HG02623 (cell line): ENCODE results near the gene GALNT7.

ENCODE experiments used
- ATAC-seq: cut with Tn5 transposase; IDR thresholded peaks from one replicate; pipeline ENCODE4 v1.9.1; 2021; ENCODE audit warnings: moderate library complexity; ENCODE audit not compliant: unreplicated experiment

Gene GALNT7

GRCh38 chr4:173334085-173334890 is 165.7 kb downstream of the GALNT7 start, which contains the start of gene HMGB2:
Gene HMGB2 (minus strand): TSS chr4:173334358. CDS start chr4:173333649, 709 bp downstream.
- ATAC-seq, result peak; percentile 92

DNA sequence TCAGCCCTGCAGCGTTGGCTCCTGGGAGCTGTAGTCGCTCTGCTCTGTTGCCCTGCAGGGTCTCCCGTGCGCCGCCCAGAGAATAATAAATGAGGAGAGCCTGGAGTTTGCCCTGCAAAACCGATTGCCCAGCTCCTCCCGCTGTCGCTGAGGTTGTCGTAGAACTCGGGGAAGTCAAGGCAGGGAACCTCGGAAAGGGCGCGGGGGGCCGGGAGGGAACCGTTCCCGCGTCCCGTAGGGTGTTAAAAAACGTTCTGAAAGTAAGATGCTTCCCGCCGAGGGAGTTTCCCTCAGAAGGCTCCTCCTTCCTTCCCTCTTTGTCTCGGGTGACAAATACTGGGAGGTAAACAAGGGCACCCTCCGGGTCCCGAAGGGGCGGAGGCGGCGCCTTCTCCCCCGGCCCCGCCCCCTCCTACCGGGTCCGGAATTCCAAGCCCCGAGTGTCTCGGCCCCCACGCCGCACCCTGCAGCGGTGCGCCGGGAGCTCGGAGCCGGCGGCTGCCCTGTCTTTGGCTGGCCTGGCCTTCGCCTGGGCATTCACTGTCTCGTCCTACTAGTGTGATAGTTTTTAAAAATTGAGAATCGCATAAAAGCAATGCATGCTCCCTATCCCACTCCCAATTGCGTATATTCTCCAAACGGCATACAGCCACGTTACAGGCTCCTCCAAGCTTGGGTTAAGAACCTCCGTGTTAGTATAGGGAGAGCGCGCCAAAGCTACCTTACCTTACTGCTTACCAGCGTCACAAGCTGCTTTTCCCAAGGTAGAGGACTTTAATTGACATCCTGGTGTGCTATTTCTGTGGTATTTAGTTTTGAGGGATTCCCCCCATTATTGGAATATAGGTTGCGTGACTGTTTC is 166.5 kb downstream of the GALNT7 start:
- peak; percentile 25 for ATAC-seq

DNA sequence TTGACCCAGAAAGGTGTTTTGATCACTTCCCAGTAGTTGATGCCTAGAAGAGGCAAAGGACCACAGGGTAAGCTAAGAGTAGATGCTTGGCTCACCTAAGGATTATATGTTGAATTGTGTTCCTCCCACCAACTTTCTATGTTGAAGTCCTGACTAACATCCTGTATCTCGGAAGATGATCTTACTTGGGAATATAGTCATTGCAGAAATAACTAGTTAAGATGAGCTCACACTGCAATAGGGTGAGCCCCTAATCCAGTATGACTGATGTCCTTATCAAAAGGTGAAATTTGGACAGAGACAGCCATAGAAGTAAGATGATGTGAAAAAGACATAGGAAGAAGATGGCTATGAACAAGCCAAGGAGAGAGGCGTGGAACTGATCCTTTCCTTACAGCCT is 168.9 kb downstream of the GALNT7 start:
- ATAC-seq, result no peak

DNA sequence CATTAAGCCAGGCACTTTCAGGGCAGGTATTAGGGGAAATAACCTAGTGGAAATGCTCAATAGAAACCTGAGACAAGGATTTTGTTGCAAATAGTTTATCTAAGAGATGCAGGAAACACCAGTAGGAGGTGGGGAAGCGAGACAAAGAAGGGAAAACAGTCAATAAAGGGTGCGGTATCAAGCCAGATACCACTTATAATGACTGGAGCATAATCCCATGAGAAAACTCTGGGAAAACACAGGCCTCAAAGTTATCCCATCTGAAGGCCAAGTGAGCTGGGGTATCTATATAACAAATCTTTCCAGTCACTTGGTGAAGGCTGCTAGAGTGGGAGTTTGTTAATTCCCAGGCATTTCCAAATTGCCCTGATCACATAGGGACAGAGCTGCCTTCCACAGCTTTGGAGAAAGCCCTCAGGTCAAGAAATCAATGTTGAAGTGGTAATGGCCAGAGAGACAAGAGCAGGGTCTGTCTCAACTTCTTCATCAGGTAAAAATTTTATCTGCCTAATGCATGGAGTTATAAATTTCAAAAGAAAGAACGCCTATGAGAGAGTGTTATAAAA is 175.3 kb downstream of the GALNT7 start:
- no peak for ATAC-seq

DNA sequence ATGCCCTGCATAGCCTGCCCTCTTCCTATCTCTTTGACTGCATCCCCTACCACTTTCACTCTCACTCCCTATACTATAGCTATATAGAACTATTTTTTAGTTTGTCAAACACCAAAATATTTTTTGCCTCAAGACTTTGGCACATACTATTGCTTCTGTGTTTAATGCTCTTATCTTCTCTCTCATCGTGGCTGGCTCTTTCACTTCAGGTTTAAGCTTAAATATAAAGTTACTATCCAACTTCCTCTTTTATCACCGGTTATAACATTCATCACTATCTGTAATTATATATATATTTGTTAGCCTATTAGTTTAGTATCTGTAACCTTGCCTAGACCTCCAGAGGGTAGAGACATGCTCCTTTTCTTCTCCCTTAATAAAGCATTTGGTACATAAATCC is 177.0 kb downstream of the GALNT7 start:
- ATAC-seq, result no peak

- no peak for ATAC-seq
Observed at GRCh38 chr4:173346074-173346473, 177.5 kb downstream of the GALNT7 start.

GRCh38 chr4:173347467-173347866 is 178.9 kb downstream of the GALNT7 start:
- no peak for ATAC-seq

GRCh38 chr4:173357939-173358338 is 189.3 kb downstream of the GALNT7 start:
- ATAC-seq, result no peak

DNA sequence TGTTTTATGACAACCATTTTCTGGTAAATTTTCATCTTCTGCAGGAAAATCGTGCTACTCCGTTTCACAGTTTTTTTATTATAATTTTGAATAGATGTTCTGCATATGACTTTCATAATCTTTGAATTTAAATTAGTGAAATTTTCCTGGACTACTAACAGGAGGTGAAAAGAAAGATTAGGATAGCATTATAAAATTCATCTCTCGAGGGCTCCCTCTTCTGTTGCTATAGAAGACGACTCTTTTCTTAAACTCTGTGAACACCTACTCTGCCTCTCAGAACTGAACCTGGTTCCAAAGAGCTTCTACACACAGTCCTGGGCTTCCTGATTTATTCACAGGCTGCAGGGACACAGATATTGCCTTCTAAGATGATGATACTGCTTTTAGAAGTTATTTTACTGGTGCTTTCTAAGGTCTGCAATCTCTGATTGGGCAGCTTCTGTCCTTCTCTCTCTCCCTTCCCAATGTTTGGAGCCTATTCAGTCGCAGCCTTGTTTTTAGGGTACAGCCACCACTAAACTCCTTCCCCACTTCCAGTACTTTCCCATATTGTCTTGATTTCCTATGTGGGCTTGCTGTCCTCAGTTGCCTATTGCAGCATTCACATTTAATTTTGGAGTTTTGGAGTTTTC is 192.1 kb downstream of the GALNT7 start:
- ATAC-seq, result no peak

GRCh38 chr4:173362666-173363065 is 194.1 kb downstream of the GALNT7 start:
- no peak for ATAC-seq

- no peak for ATAC-seq
Observed at GRCh38 chr4:173365359-173365996, 196.9 kb downstream of the GALNT7 start.

DNA sequence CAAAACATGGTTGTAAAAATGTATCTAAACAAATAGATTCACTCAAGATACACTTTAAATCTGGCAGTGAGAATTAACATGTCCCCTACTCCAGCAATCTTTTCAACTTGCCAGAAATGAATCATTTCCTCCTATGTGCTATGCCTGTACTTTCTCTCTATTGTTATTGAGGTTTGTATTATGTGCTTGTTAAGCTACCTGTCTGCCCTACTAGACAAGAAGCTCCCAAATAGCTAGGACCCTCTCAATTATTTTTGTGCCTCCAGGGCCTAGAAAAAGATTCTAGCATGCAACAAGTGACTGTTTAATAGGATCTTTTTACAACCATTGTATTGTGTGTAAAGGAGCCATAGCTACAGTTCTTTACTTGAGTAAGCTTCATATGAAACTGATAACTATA is 198.7 kb downstream of the GALNT7 start:
- ATAC-seq, result no peak

DNA sequence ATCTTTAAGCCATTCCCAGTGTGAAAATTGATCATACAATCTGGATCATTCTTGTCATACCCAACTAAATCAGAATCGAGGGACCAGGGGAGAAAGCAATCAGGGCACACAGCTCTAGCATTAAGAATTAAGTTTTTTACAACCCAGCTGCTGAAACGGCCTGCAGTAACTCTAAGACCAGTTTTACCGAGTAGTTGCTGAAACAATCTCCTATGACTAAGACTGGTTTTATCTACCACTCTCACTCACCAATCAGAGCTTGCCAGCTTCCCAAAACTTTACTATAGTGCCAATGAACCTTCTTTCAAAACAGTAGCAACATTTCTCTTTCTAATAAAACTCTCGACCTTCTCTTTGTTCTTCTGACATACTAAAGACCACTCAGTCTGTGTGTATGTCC is 199.3 kb downstream of the GALNT7 start:
- ATAC-seq, result no peak

DNA sequence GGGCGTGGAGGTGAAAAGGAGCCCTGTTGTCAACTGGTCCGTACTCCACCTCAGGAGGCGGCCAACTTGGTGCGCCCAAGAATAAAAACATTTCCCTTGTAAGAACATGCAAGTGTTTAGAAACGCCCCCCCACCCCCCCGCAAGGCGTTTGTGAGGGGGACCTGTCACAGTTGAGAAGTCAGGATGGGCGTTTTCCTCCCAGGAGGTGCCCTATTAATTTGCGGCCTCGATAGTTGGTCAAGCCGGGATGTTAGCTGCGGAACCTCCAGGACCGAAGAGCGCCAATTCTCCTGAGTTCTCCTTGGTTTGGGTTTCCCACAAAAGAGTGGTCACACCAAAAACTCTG is 201.5 kb downstream of the GALNT7 start:
- peak; percentile 0 for ATAC-seq

DNA sequence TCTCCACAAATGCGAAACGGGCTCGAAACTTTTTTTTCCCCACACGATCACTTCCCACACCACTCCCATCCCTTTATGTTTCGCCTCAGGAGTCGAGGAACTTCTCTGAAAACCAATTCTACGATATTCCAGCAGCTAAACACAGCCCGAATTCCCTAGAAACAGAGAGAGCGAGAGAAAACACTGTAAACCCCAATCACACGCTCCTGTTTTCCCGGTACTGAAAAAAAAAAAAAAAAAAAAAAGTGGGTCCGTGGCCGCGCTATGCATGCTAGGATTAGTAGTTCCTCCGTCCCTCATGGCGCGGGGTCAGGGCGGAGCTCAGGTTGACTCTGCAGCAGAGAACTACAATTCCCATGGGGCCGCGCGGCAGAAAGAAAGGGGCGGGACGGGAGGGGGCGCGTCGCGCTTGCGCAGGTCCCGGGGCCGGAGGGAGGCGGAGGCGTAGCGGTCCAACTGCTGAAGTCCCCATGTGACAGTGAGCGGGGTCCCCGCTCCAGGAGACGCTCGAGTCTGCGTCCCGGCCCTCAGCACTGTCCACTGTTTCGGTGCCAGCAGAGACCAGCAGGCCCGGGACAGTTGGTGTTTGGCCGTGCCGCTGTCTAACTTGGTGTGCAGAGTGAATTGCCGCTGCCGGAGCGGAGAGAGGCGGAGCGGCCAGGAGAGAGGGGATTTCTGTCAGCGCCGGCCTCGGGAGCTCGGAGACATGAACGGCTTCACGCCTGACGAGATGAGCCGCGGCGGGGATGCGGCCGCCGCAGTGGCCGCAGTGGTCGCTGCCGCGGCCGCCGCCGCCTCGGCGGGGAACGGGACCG is 202.1 kb downstream of the GALNT7 start, which contains the start of gene SAP30:
SAP30 (plus strand) TSS at position 478 of the 815 bp plus-strand sequence; CDS start at position 707, 229 bp downstream.
- peak; percentile 62 for ATAC-seq

DNA sequence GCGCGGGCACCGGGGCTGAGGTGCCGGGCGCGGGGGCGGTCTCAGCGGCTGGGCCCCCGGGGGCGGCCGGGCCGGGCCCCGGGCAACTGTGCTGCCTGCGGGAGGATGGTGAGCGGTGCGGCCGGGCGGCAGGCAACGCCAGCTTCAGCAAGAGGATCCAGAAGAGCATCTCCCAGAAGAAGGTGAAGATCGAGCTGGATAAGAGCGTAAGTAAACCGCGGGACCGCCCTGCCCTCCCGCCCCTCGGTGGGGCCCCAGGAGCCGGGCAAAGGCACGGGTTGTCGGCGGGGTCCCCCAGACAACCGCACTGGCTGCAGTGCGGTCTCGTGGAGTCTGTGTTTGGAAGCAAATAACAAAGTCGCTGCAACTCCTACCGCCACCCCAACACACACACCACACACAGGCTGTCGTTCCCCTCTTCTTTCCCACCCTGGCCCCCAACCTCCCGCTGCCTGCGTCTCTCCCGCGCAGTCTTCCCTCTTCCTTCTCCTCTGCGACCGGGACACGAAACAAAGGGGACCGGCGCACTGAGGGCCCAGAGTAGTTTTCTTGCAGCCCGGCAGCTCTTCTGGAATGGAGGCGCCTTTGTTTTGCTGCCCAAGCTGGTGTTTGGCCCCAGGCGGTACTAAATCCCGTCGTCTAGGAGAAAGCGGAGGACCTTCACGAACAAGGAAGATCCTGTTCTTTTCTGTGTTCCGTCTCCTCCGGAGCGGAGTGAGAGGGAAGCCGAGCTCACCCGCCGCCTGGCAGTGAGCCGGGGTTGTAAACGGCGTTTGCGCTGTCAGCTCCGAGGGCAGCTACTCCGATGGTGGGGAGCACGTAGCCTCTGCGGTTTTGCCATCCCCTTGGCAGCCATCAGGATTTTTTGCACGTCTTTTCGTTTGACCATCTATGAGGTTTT is 202.9 kb downstream of the GALNT7 start:
- peak; percentile 15 for ATAC-seq
